ENCODE data around the gene MCUB. TPM values are rescaled to one million over a fixed set of nuclear protein-coding genes. Genes with fewer than 3 reads are reported as not detected.
"Not testable (repeated sequence)": the region's sequence is repeated elsewhere in the genome, so short reads cannot be mapped to it uniquely, and the experiment has no call there.

MCUB gene
- total RNA-seq, 1 donor from 2014 or later, result 69.4 TPM

GRCh38 chr4:109631532-109632108 is 71.6 kb downstream of the MCUB start:
- DNase-seq, result peak; percentile 28

- no peak for DNase-seq
Measured at GRCh38 chr4:109640644-109641043, 80.6 kb downstream of the MCUB start.

- DNase-seq, result peak; percentile 36
Measured at GRCh38 chr4:109645874-109646710, 86.0 kb downstream of the MCUB start.

GRCh38 chr4:109648266-109648996 is 88.4 kb downstream of the MCUB start:
- peak; percentile 91 for DNase-seq

GRCh38 chr4:109648997-109649575 is 89.0 kb downstream of the MCUB start:
- no peak for DNase-seq

- DNase-seq, result no peak
Measured at GRCh38 chr4:109649872-109650271, 89.8 kb downstream of the MCUB start.

- DNase-seq, result no peak
Measured at GRCh38 chr4:109655396-109655795, 95.3 kb downstream of the MCUB start.

GRCh38 chr4:109657854-109658418 is 97.9 kb downstream of the MCUB start:
- no peak for DNase-seq

GRCh38 chr4:109658871-109659410 is 98.9 kb downstream of the MCUB start:
- DNase-seq, result peak; percentile 56

- DNase-seq, result no peak
Measured at GRCh38 chr4:109662116-109662515, 102.1 kb downstream of the MCUB start.

GRCh38 chr4:109662771-109663170 is 102.7 kb downstream of the MCUB start:
- DNase-seq, result no peak

GRCh38 chr4:109665783-109666485 is 105.9 kb downstream of the MCUB start:
- peak; percentile 61 for DNase-seq

- no peak for DNase-seq
Measured at GRCh38 chr4:109671350-109671749, 111.3 kb downstream of the MCUB start.

- no peak for DNase-seq
Measured at GRCh38 chr4:109672169-109672930, 112.3 kb downstream of the MCUB start.

- DNase-seq, result no peak
Measured at GRCh38 chr4:109673303-109673702, 113.3 kb downstream of the MCUB start.

- DNase-seq, result no peak
Measured at GRCh38 chr4:109675181-109675580, 115.1 kb downstream of the MCUB start.

GRCh38 chr4:109675843-109676242 is 115.8 kb downstream of the MCUB start:
- no peak for DNase-seq

GRCh38 chr4:109676886-109677285 is 116.8 kb downstream of the MCUB start:
- peak; percentile 4 for DNase-seq

- DNase-seq, result not testable (repeated sequence)
Measured at GRCh38 chr4:109678472-109678871, 118.4 kb downstream of the MCUB start.

GRCh38 chr4:109678925-109679324 is 118.9 kb downstream of the MCUB start:
- not testable (repeated sequence) for DNase-seq

GRCh38 chr4:109682875-109683274 is 122.8 kb downstream of the MCUB start:
- no peak for DNase-seq

Data from dermis blood vessel endothelial cell (primary cell).